Activated naive CD4-positive, alpha-beta T cell treated with anti-CD3 and anti-CD28 coated beads, Interleukin-2, amount 10 ng/mL, durations not matched to agents 7 days and 5 days (primary cell): ENCODE measurements around the gene LRRC31.

Experiments
- CTCF ChIA-PET: fragments of 350-600 bp; sonication (Branson Sonifier 250); formaldehyde crosslinking; loops from one replicate; lab custom pipeline; 2021; ENCODE audit warnings: antibody characterized with exemption; lab: Charles Lee
- DNase-seq: peaks from one replicate; pipeline ENCODE4 v3.0.0-alpha.2; 2020
- H3K27ac Mint-ChIP-seq: one replicate; pipeline ENCODE4 v1.8.0; 2021; ENCODE audit warnings: mild to moderate bottlenecking, moderate library complexity, mixed read lengths
- H3K27me3 Mint-ChIP-seq: one replicate; pipeline ENCODE4 v1.8.0; 2021; ENCODE audit warnings: mild to moderate bottlenecking, mixed read lengths
- H3K36me3 Mint-ChIP-seq: one replicate; pipeline ENCODE4 v1.8.0; 2021; ENCODE audit warnings: mixed read lengths
- H3K4me1 Mint-ChIP-seq: one replicate; pipeline ENCODE4 v1.8.0; 2021; ENCODE audit warnings: mixed read lengths
- H3K4me3 Mint-ChIP-seq: one replicate; pipeline ENCODE4 v1.8.0; 2021; ENCODE audit warnings: mild to moderate bottlenecking, moderate library complexity, mixed read lengths
- H3K9me3 Mint-ChIP-seq: one replicate; pipeline ENCODE4 v1.8.0; 2021; ENCODE audit warnings: mixed read lengths

LRRC31 gene

GRCh38 chr3:169847896-169848295, 21.8 kb downstream of the LRRC31 start:
- Mint-ChIP-seq H3K36me3 (no peaks in the 10 kb centered on the region), H3K27me3 (peaks cover 30% of the 10 kb centered on the region), H3K9me3 (no peaks in the 10 kb centered on the region), H3K4me3 (no peak overlapping the region), H3K4me1 (peaks cover 5% of the 10 kb centered on the region), H3K27ac (no peak overlapping the region)
- CTCF ChIA-PET = no interaction called here
- no peak for DNase-seq

- H3K36me3 Mint-ChIP-seq = no peaks in the 10 kb centered on the region
- H3K4me1 Mint-ChIP-seq = peaks cover 5% of the 10 kb centered on the region
- peaks cover 26% of the 10 kb centered on the region for H3K27me3 Mint-ChIP-seq
- H3K27ac Mint-ChIP-seq = no peak overlapping the region
- no peaks in the 10 kb centered on the region for H3K9me3 Mint-ChIP-seq
- no peak overlapping the region for H3K4me3 Mint-ChIP-seq
- CTCF ChIA-PET = no interaction called here
- no peak for DNase-seq
Measured at GRCh38 chr3:169846458-169847193, 23.1 kb downstream of the LRRC31 start.

- peaks cover 15% of the 10 kb centered on the region for H3K27me3 Mint-ChIP-seq
- H3K27ac Mint-ChIP-seq = no peak overlapping the region
- no peak overlapping the region for H3K4me3 Mint-ChIP-seq
- no peak for DNase-seq
- H3K4me1 Mint-ChIP-seq = peaks cover 2% of the 10 kb centered on the region
- H3K36me3 Mint-ChIP-seq = no peaks in the 10 kb centered on the region
- CTCF ChIA-PET = interaction anchor here (1.6 kb wide), 1 partner anchor 21 kb away, joined by 5 read pairs; no protein-coding TSS in a partner anchor
- no peaks in the 10 kb centered on the region for H3K9me3 Mint-ChIP-seq
Measured at GRCh38 chr3:169842960-169843359, 26.8 kb downstream of the LRRC31 start.

DNA sequence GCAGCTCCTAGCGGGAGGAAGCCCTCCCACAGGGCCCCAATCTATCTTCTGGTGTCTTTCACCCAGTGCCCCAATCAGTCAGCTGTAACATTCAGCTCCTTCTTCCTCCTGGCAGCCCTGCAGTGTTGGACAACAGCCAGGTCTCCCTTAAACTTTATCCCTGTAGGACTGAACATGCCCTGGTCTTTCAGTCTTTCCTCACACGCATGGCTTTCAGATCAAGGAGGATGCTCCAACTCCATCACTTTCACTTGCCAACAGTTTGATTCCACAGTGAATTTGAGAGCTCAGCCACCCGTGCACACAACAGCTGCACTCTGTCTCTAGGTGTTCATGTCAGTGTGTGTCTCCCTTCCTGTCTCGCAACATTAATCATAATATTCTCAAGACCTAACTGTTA, 28.6 kb downstream of the LRRC31 start:
- Mint-ChIP-seq H3K27me3 (peaks cover 15% of the 10 kb centered on the region), H3K4me1 (no peaks in the 10 kb centered on the region), H3K36me3 (no peaks in the 10 kb centered on the region), H3K27ac (no peak overlapping the region), H3K9me3 (no peaks in the 10 kb centered on the region), H3K4me3 (no peak overlapping the region)
- no peak for DNase-seq
- CTCF ChIA-PET = no interaction called here

DNA sequence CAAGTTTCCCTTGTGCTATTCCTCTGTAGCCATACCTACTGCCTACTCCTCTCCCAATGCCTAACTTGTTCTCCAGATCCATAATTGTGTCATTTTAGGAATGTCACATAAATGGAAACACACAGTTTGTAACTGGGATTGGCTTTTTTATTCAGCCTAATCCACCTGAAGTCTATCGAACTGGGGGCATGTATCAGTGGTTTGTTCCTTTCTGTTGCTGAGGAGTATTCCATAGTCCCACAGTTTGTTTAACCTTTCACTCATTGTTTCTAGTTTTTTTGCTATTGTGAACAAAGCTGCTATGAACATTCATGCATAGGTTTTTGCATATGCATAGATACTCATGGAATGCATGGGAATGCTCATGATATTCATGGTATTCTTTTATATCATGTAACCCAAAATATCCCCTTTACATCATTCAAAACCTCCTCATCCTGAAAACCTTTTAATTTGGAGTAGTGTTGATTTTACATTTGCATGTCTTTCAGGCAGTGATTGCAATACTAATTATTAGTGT, 31.2 kb downstream of the LRRC31 start:
- CTCF ChIA-PET = no interaction called here
- Mint-ChIP-seq H3K4me1 (no peaks in the 10 kb centered on the region), H3K27me3 (peaks cover 15% of the 10 kb centered on the region), H3K36me3 (no peaks in the 10 kb centered on the region), H3K27ac (no peak overlapping the region), H3K4me3 (no peak overlapping the region), H3K9me3 (no peaks in the 10 kb centered on the region)
- DNase-seq = no peak

- CTCF ChIA-PET = no interaction called here
- Mint-ChIP-seq H3K9me3 (no peaks in the 10 kb centered on the region), H3K27me3 (peaks cover 15% of the 10 kb centered on the region), H3K4me1 (no peaks in the 10 kb centered on the region), H3K4me3 (no peak overlapping the region), H3K36me3 (no peaks in the 10 kb centered on the region), H3K27ac (no peak overlapping the region)
- DNase-seq = no peak
Measured at GRCh38 chr3:169836942-169837275, 32.8 kb downstream of the LRRC31 start.

DNA sequence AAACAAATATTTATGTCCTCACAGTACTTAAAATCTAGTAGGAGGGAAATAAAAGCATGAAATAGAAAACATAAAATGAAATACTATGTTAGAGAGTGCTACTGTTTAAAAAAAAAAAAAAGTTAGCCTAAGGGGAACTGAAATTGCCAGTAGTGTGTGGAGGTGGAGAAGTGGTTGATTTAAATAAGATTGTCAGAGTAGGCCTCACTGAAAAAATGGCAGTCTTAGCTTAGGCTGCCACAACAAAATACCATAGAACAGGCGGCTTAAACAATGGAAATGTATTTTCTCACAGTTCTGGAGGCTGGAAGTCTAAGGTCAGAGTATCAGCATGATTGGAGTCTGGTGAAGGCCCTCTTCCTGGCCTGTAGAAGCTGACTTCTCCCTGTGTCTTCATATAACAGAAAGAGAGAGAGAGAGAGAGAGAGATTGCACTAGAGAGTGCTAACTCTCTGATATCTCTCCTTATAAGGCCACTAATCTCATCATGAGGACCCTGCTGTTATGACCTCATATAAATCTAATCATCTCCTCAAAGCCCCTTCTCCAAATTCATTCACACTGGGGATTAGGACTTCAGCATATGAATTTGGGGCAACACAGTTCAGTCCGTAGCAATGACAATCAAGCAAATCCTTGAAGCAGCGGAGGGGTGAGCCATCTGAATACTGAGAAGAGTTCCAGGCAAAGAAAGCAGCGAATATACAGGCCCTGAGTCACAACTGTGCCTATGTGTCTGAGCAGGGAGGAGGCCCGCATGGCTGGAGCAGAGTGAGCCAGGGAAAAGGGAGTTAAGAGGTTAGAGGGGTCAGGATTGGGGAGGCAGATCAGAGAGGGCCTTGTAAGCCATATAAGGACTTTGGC, 33.4 kb downstream of the LRRC31 start:
- Mint-ChIP-seq H3K36me3 (no peaks in the 10 kb centered on the region), H3K4me3 (no peak overlapping the region), H3K4me1 (no peaks in the 10 kb centered on the region), H3K9me3 (no peaks in the 10 kb centered on the region), H3K27me3 (peaks cover 14% of the 10 kb centered on the region), H3K27ac (no peak overlapping the region)
- CTCF ChIA-PET = no interaction called here
- no peak for DNase-seq

DNA sequence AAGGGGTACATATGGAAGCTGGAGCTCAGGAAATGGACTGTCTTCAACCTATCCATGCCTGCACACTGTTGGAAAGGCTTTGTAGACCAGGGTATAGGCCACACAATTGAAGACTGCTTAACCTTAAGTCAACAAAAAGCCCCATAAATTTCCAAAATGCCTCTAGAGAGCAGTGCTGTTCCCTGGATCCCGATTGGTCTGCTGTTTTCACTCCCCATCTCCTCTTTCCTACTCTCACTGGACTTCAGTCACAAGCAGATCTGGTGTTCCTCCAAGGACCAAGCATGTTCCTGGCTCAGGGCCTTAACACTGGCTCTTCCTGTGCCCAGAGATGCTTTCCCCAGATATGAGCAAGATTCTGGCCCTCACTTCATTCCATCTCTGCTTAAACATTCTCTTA, 34.2 kb downstream of the LRRC31 start:
- CTCF ChIA-PET = no interaction called here
- no peak for DNase-seq
- peaks cover 9% of the 10 kb centered on the region for H3K27me3 Mint-ChIP-seq
- H3K4me1 Mint-ChIP-seq = no peaks in the 10 kb centered on the region
- H3K9me3 Mint-ChIP-seq = no peaks in the 10 kb centered on the region
- H3K27ac Mint-ChIP-seq = no peak overlapping the region
- no peaks in the 10 kb centered on the region for H3K36me3 Mint-ChIP-seq
- H3K4me3 Mint-ChIP-seq = no peak overlapping the region

DNA sequence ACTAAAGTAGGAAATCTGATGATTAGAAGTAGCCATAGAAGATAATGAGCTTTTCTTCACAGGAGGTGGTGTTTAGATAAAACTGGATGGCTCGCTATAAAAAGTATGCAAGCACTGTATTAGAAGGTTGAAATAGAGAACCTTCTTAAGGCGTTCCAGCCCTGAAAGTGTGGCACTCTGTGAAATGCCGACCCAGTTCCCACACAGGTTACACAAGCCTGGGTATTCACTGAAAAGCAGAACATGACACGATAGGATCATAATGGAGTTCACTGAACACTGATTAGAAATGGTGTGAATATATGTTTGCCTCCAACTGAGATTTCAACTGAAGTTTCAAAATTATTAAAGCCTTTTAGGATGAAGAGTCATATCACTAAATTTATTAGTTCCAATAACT, 42.0 kb downstream of the LRRC31 start:
- Mint-ChIP-seq H3K27me3 (peaks cover 4% of the 10 kb centered on the region), H3K9me3 (no peaks in the 10 kb centered on the region), H3K36me3 (no peaks in the 10 kb centered on the region), H3K27ac (no peak overlapping the region), H3K4me1 (peaks cover 10% of the 10 kb centered on the region), H3K4me3 (no peak overlapping the region)
- no peak for DNase-seq
- CTCF ChIA-PET = no interaction called here

GRCh38 chr3:169825316-169825715, 44.4 kb downstream of the LRRC31 start:
- CTCF ChIA-PET = interaction anchor here (0.6 to 0.9 kb wide), 3 partner anchors 112 to 585 kb away, joined by 3 to 4 read pairs (median 3); partner anchors contain the start of gene SEC62
- H3K4me1 Mint-ChIP-seq = peaks cover 10% of the 10 kb centered on the region
- H3K4me3 Mint-ChIP-seq = no peak overlapping the region
- H3K9me3 Mint-ChIP-seq = no peaks in the 10 kb centered on the region
- H3K27me3 Mint-ChIP-seq = peaks cover 17% of the 10 kb centered on the region
- no peak for DNase-seq
- no peaks in the 10 kb centered on the region for H3K36me3 Mint-ChIP-seq
- no peak overlapping the region for H3K27ac Mint-ChIP-seq

DNA sequence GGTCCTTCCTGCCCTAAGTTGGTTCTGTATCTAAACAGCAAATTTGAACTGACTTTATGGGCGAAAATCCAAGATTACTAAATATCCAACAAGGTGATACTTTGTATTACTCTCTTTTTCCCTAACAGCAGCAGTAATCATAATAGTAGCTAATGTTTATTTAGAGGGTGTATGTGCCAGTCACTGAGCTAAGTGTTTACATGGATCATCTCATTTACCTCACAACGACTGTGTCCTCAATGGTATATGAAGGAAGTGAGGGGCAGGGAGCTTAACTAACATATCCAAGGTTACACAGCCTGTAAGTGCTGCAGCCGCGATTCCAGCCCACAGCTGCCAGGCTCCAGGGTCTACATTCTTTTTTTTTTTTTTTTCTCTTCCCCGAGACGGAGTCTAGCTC, 46.8 kb downstream of the LRRC31 start:
- Mint-ChIP-seq H3K27ac (no peak overlapping the region), H3K4me3 (no peak overlapping the region), H3K9me3 (no peaks in the 10 kb centered on the region), H3K36me3 (no peaks in the 10 kb centered on the region), H3K4me1 (no peaks in the 10 kb centered on the region), H3K27me3 (peaks cover 22% of the 10 kb centered on the region)
- CTCF ChIA-PET = interaction anchor here (0.6 kb wide), 1 partner anchor 53 kb away, joined by 3 read pairs; the partner anchor contains the start of gene ACTRT3
- DNase-seq = no peak

GRCh38 chr3:169822540-169822939, 47.2 kb downstream of the LRRC31 start:
- Mint-ChIP-seq H3K27ac (no peak overlapping the region), H3K4me1 (no peaks in the 10 kb centered on the region)
- CTCF ChIA-PET = no interaction called here

DNA sequence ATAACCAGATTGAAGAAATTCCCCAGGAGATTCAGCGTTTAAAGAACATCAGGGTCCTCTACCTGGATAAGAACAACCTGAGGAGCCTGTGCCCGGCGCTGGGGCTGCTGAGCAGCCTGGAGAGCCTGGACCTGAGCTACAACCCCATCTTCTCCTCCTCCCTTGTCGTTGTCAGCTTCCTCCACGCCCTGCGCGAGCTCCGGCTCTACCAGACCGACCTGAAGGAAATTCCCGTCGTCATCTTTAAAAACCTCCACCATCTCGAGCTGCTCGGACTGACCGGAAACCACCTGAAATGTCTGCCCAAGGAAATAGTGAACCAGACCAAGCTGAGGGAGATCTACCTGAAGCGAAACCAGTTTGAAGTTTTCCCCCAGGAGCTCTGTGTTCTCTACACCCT, 47.6 kb downstream of the LRRC31 start:
- no peaks in the 10 kb centered on the region for H3K4me1 Mint-ChIP-seq
- no peak overlapping the region for H3K27ac Mint-ChIP-seq
- CTCF ChIA-PET = no interaction called here
- no peaks in the 10 kb centered on the region for H3K9me3 Mint-ChIP-seq
- DNase-seq = no peak
- no peaks in the 10 kb centered on the region for H3K36me3 Mint-ChIP-seq
- peaks cover 25% of the 10 kb centered on the region for H3K27me3 Mint-ChIP-seq
- H3K4me3 Mint-ChIP-seq = no peak overlapping the region

More at GRCh38 chr3:169822540-169822939, 47.2 kb downstream of the LRRC31 start:
- H3K36me3 Mint-ChIP-seq = no peaks in the 10 kb centered on the region
- H3K27me3 Mint-ChIP-seq = peaks cover 26% of the 10 kb centered on the region
- H3K4me3 Mint-ChIP-seq = no peak overlapping the region
- H3K9me3 Mint-ChIP-seq = no peaks in the 10 kb centered on the region
- DNase-seq = no peak

DNA sequence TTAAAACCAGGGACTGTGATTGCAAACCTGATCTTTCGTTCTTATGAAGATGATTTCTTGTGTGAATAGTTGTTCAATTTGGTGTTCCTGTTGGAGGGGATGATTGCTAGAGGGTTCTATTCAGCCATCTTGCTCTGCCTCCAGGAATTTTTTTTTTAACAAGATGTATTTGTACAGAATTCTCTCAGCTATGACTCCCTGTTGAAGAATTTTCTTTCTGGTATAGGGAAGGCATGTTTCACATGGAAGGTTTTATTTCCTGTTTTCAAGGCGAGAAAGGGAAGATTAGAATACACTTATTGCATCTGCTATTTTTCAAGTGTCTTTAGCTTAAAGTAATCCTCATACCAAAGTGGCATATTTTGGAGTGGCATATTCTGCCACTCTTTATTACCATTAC, 51.4 kb downstream of the LRRC31 start:
- Mint-ChIP-seq H3K27me3 (peaks cover 42% of the 10 kb centered on the region), H3K36me3 (peaks cover 8% of the 10 kb centered on the region), H3K4me1 (peaks cover 13% of the 10 kb centered on the region), H3K9me3 (peaks cover 12% of the 10 kb centered on the region), H3K4me3 (no peak overlapping the region), H3K27ac (no peak overlapping the region)
- no peak for DNase-seq
- CTCF ChIA-PET = no interaction called here
